GM21717 (cell line): Measurements from ENCODE around the gene YKT6.

Experiments used
- ATAC-seq: cut with Tn5 transposase; IDR thresholded peaks from one replicate; pipeline ENCODE4 v1.9.1; 2021; ENCODE audit warnings: mild to moderate bottlenecking, moderate library complexity; ENCODE audit not compliant: unreplicated experiment

The YKT6 gene

DNA sequence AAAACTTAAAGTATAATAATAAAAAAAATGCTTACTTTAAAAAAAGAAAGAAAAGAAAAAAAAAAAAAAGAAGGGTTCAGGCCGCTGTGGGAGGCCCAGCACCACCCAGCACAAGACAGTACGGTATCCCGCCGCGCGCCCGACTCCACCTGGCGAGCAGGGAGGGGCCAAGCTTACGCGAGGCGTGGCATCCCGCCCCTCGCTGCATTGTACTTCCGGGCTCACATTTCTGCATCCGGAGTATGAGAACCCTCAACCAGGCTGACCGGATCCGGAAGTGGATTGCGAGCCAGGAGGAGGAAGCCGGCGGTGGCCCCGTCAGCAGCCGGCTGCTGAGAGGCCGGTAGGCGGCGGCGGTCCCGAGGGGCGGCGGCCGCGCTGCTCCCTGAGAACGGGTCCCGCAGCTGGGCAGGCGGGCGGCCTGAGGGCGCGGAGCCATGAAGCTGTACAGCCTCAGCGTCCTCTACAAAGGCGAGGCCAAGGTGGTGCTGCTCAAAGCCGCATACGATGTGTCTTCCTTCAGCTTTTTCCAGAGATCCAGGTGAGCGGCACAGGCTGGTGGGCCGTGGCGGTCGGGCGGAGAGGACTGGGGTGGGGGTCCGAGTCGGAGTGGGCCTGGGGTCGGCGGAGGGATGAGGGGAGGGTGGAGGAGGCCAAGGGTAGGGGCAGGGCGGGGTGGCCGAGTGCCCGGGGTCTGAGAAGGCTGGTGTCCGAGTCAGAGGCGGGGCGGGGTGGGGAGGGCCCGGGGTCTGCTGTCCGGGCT lies at the start of gene YKT6:
Gene YKT6, plus strand, starts transcription at position 280 of the 763 bp plus-strand sequence. Its CDS starts 158 bp downstream, at position 438.
- ATAC-seq: peak; percentile 99

DNA sequence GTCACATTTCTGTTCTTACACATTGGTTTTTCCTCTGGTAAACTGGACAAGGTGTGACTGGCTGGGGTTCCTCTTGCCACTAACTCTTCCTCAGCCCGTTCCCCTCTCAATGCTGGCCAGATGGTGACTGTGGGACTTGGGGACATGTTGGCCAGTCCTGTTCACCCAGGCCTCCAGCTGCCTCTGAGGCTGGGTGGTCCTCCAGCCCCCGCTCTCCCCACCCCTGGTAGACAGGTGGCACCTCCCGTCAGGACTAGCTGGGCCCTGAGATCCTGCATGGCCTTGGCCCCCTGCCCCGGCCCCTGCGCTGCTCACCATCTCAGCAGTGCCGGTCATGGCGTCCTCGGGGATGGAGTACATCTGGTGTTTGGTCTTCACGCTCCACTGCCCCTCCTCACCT lies 48.8 kb upstream of the YKT6 start:
- ATAC-seq: no peak

DNA sequence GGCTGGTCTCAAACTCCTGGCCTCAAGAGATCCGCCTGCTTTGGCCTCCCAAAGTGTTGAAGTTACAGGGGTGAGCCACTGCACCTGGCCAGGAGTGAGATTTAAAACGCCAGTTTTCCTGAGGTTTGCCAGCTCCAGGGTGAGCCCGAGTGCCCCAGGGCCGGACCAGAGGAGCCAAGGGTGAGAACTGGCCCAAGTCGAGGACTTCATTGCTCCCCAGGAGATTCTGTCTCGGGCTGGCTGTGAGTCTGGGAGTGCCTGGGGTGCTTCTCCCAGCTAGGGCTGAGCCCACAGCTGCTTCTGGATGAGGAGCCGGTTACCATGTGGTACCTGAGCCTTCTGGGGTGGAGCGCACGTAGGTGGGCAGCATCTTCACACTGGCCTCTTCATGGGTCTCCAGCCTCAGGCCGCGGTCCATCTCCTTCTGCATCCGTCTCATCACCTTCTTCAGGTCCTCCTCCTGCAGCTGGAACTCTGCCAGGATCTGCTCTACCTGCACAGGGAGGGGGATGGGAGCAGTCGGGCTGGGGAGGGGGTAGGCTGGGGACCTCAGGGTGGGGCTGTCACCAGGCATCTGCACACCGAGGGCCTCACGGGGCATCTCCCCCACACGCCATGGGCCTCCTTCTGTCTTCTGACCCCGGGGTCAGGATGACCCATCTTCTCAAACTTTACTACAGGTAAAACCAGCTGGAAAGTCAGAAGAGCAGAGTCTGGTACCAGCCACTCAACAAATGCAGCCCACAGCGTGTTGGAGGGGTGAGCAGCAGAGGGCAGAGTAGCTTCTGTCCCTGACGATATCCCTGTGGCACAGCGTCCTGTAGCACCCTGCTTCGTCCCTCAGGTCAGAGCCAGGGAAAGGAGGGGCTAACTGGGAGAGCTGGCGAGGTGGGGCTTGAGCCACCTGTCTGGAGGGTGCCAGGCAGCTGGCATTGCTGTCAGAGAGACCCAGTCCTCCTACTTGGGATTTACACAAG lies 47.5 kb upstream of the YKT6 start:
- no peak for ATAC-seq

DNA sequence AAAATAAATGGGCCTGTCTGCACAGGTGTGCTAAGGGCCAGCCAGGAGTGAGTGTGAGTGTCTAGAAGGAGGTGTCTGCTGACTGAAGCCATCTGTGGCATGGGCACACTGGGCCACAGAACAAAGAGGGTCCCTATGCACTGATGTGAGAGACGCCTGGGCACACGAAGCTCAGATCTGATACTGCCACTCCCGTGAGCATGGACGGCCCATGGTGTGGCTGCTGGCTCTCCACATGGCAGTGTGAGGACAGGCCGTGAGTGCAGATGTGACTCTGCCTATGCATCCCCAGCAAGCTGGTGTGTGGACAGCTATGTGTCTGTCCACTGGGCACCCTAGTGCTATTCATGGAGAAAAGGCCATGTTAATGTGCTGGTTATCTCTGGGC lies 46.8 kb upstream of the YKT6 start:
- ATAC-seq: no peak

- no peak for ATAC-seq
Measured at GRCh38 chr7:44154703-44155102, 46.1 kb upstream of the YKT6 start.

GRCh38 chr7:44155191-44156185 lies 45.3 kb upstream of the YKT6 start:
- no peak for ATAC-seq

- ATAC-seq: no peak
Measured at GRCh38 chr7:44156453-44157010, 44.2 kb upstream of the YKT6 start.

- ATAC-seq: no peak
Measured at GRCh38 chr7:44157116-44158080, 43.4 kb upstream of the YKT6 start.

DNA sequence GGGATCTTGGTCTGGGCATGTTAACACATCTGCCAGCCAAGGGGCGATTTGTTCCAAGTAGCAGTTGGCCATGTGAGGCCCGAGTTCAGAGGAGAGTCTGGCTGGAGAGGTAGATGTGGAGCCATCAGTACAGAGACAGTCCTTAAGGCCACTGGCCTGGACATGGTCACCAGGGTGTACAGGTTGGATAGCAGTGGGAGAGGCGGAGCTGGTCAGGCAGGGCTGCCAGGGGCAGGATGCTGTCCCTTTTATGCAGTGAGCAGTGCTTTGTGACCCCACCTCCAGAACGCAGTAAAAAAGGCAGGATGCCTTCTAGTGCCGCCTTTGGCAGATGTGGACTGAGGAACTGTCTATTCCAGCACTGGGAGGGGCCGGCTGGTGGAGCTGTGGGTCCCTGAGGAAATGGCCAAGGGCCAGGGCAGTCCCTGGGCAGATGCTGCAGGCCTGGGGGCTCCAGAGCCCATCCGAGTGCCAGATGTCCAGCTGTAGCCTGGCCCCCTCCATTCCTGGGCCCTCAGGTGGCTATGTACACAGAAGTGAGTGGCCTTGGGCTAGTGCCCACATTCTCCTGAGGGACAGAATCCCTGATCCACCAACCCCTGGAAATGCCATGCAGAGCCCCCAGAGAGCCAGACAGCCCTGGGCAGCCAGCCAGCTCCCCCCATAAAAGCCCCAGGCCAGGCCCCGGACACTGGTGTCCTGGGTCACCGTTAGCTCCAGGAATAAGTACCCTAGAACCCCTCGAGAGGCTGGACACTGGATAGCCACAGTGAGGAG lies 42.5 kb upstream of the YKT6 start:
- no peak for ATAC-seq

- ATAC-seq: no peak
Measured at GRCh38 chr7:44158873-44159631, 41.7 kb upstream of the YKT6 start.

GRCh38 chr7:44159824-44160630 lies 40.8 kb upstream of the YKT6 start:
- no peak for ATAC-seq

GRCh38 chr7:44161371-44161770 lies 39.4 kb upstream of the YKT6 start:
- ATAC-seq: no peak

DNA sequence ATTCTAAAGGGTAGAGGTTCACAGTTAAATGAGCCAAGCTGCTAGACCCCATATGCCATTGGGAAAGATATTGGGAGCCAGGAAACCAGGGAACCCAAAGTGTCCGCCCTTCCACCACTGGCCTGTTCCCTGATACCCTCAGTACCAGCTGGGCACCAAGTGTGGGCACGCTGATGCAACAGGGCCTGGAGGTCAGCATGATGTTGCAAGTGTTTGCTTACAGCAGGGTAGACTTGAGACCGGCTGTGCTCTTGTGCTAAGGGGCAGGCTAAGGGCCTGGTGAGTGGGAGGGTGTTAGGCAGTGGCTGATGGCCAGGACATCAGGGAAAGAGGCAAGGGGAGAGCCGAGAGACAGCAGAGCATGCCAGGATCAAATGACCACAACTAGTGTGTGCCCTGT lies 38.6 kb upstream of the YKT6 start:
- ATAC-seq: no peak

DNA sequence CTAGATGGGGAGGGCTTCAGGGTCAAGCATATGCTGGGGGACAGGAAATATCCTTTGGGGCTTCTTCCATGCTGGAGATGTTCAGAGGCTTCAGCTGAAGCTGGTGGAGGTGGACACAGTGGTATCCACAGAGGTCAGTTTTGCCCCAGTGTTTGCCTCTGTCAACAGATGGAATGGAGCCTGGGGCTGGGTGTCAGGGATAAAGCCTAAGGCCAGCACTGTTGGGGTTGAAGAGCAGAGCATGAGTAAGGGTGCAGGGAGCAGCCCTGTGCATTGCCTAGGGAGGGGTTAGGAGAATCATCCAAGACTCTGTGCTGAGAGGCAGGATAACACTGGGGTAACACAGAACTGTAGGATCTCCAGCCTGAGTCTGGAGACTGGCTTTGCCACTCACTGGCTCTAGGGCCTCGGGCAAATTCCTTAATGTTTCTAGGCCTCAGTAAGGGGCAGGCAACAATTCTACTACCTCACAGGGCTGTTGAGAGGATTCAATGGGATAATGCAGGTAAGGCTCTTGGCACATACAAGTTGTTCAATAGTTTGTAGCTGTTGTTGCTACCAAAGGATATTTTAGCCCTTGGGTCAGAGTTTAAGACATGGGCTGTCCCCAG lies 37.9 kb upstream of the YKT6 start:
- ATAC-seq: no peak

GRCh38 chr7:44163591-44163990 lies 37.2 kb upstream of the YKT6 start:
- no peak for ATAC-seq

DNA sequence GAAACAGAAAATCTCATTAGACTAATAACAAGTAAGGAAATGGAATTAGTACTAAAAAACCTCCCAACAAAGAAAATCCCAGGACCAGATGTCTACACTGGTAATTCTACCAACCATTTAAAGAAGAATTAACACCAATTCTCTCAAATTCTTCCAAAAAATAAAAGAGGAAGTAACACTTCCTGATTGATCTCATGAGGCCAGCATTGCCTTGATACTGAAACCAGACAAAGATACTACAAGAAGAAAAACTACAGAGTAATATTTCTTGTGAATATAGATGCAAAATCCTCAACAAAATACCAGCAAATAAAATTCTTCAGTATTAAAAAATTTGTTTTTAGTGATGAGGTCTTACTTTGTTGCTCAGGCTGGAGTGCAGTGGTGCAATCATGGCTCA lies 32.9 kb upstream of the YKT6 start:
- ATAC-seq: no peak
